Caco-2 (cell line): Measurements from ENCODE around the gene MMP3. TPM values are rescaled to one million over a fixed set of nuclear protein-coding genes. Genes with fewer than 3 reads are reported as not detected.

ENCODE experiments used
- Bru-seq: library from RNA; stranded (reverse); fragments of 400-500 nt; gene quantifications from one replicate; lab custom pipeline; 2021; lab: Mats Ljungman, UMichigan
- BruChase-seq, 2 experiments: library from RNA; stranded (reverse); fragments of 400-500 nt; gene quantifications; one replicate each; lab custom pipeline; 2021; lab: Mats Ljungman, UMichigan
- BruUV-seq: library from RNA; stranded (reverse); fragments of 400-500 nt; replicated peaks from 2 replicates; lab custom pipeline; 2021; lab: Mats Ljungman, UMichigan
- CTCF ChIA-PET: fragments of 300-600 bp; sonication (Branson Sonifier 250); formaldehyde crosslinking; loops from one replicate; lab custom pipeline; 2022; ENCODE audit warnings: antibody characterized with exemption; lab: Charles Lee
- POLR2A ChIA-PET: fragments of 300-600 bp; sonication (Branson Sonifier 250); formaldehyde crosslinking; loops from one replicate; lab custom pipeline; 2022; ENCODE audit warnings: antibody characterized with exemption; lab: Charles Lee
- DNase-seq, 2 experiments: peaks; one replicate each; pipeline versions ENCODE4 v3.0.0 to v3.0.0-alpha.2; 2020 to 2022
- H3K27me3 ChIP-seq: replicated peaks from 2 replicates; pipeline ENCODE4 v1.6.0; 2011; ENCODE audit warnings: low read length; ENCODE audit not compliant: control insufficient read depth, insufficient read depth
- H3K36me3 ChIP-seq: 2 replicates; pipeline ENCODE4 v1.5.1; 2011; ENCODE audit warnings: low read length; ENCODE audit not compliant: control insufficient read depth, insufficient read depth
- H3K4me1 ChIP-seq: fragments of 250-450 bp; sonication (Bioruptor Pico); 2 replicates; pipeline ENCODE4 v1.5.1; 2020; ENCODE audit warnings: mild to moderate bottlenecking
- H3K4me3 ChIP-seq: 2 replicates; pipeline ENCODE4 v1.5.1; 2011; ENCODE audit warnings: low read depth, mild to moderate bottlenecking, control low read depth, low read length
- H3K9me3 ChIP-seq: fragments of 250-450 bp; sonication (Bioruptor Pico); 2 replicates; pipeline ENCODE4 v1.5.1; 2020; ENCODE audit warnings: mild to moderate bottlenecking, moderate library complexity
- H3K27ac Mint-ChIP-seq: one replicate; pipeline ENCODE4 v1.8.0; 2022; ENCODE audit warnings: mixed read lengths; ENCODE audit not compliant: unreplicated experiment
- H3K27me3 Mint-ChIP-seq: one replicate; pipeline ENCODE4 v1.8.0; 2022; ENCODE audit warnings: mixed read lengths; ENCODE audit not compliant: insufficient read depth, unreplicated experiment
- H3K36me3 Mint-ChIP-seq: one replicate; pipeline ENCODE4 v1.8.0; 2022; ENCODE audit warnings: mild to moderate bottlenecking, mixed read lengths; ENCODE audit not compliant: insufficient read depth, unreplicated experiment
- H3K4me1 Mint-ChIP-seq: one replicate; pipeline ENCODE4 v1.8.0; 2022; ENCODE audit warnings: low read depth, mixed read lengths; ENCODE audit not compliant: unreplicated experiment
- H3K4me3 Mint-ChIP-seq: one replicate; pipeline ENCODE4 v1.8.0; 2022; ENCODE audit warnings: mild to moderate bottlenecking, moderate library complexity, mixed read lengths; ENCODE audit not compliant: unreplicated experiment
- H3K9me3 Mint-ChIP-seq: one replicate; pipeline ENCODE4 v1.8.0; 2022; ENCODE audit warnings: mixed read lengths; ENCODE audit not compliant: unreplicated experiment
- intact Hi-C: fragments of 100-400 bp; cut with micrococcal nuclease; formaldehyde crosslinking; loops from one replicate; pipeline ENCODE4 v1.10.0; 2022; ENCODE audit not compliant: unreplicated experiment
- long read RNA-seq: library from polyadenylated mRNA; stranded (forward); transcript quantifications from one replicate; pipeline ENCODE4 v2.0.0, GENCODE V29; 2022
- total RNA-seq: library from RNA; stranded (reverse); gene quantifications from 2 replicates; pipeline ENCODE4 v1.2.3, GENCODE V29; 2022
- TF ChIP-seq, protein P1 (sequence below), 2 experiments: fragments of 200-600 bp in 1 of 2; IDR thresholded peaks; 1 replicate in 1 of 2; 2 replicates in 1 of 2; pipeline versions ENCODE4 v1.5.1 to v1.8.0; 2011 to 2022; ENCODE audit warnings: antibody characterized with exemption in 1 of 2, control low read depth in 1 of 2, inconsistent platforms in 1 of 2, low read depth in 1 of 2, low read length in 1 of 2, mild to moderate bottlenecking in 1 of 2, moderate library complexity in 1 of 2; ENCODE audit not compliant: insufficient read depth in 1 of 2, severe bottlenecking in 1 of 2, unreplicated experiment in 1 of 2

The MMP3 gene
- total RNA-seq (0.42 TPM in 1 of 2 replicates, not detected in the other), Bru-seq, nascent RNA (not detected), BruChase-seq, experiment 1, labeled RNA remaining after a 2-hour chase (percentile 9 among the genes with signal in this experiment), BruChase-seq, experiment 2, labeled RNA remaining after a 6-hour chase (percentile 9 among the genes with signal in this experiment)
- long read RNA-seq, result 0 reads

DNA sequence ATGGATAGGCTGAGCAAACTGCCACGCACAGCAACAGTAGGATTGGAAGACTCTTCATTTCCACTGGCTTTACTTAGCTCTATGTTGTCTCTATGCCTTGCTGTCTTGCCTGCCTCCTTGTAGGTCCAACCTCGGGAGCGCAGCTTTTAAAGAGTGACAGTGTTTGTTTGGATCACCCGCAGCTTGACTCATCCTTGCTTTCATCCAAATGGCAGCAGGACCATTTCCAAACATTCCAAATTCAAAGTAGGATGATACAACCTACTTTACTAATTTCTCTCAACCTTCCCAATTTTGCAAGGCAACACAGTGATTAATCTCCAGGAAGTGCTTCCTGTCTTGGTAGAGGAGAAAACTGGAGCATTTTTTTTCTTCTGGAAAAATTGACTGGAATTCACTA is at the start of gene MMP3:
Gene MMP3 (minus strand): TSS at position 121 of the 400 bp plus-strand sequence. CDS start 63 bp downstream, at position 58.
- intact Hi-C loops, result no loop called here
- H3K9me3 Mint-ChIP-seq, result no peaks in the 10 kb centered on the region
- no peak for DNase-seq
- H3K36me3 Mint-ChIP-seq, result no peaks in the 10 kb centered on the region
- no peaks in the 10 kb centered on the region for H3K36me3 ChIP-seq
- H3K4me1 Mint-ChIP-seq, result no peaks in the 10 kb centered on the region
- no peaks in the 10 kb centered on the region for H3K4me1 ChIP-seq
- H3K4me3 ChIP-seq, result no peak within 1 kb of the TSS
- H3K27ac Mint-ChIP-seq, result no peak within 1 kb of the TSS
- POLR2A ChIA-PET, result no interaction called here
- TF ChIP-seq, protein P1, sequence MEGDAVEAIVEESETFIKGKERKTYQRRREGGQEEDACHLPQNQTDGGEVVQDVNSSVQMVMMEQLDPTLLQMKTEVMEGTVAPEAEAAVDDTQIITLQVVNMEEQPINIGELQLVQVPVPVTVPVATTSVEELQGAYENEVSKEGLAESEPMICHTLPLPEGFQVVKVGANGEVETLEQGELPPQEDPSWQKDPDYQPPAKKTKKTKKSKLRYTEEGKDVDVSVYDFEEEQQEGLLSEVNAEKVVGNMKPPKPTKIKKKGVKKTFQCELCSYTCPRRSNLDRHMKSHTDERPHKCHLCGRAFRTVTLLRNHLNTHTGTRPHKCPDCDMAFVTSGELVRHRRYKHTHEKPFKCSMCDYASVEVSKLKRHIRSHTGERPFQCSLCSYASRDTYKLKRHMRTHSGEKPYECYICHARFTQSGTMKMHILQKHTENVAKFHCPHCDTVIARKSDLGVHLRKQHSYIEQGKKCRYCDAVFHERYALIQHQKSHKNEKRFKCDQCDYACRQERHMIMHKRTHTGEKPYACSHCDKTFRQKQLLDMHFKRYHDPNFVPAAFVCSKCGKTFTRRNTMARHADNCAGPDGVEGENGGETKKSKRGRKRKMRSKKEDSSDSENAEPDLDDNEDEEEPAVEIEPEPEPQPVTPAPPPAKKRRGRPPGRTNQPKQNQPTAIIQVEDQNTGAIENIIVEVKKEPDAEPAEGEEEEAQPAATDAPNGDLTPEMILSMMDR (IDR thresholded peaks at IDR 0.05; ENCODE audit: insufficient read depth in 1 of 2, low read depth in 1 of 2, low read length in 1 of 2, severe bottlenecking in 1 of 2, unreplicated experiment in 1 of 2), result no peak
- H3K4me3 Mint-ChIP-seq, result no peak within 1 kb of the TSS
- no TSS peak for BruUV-seq
- no peaks in the 10 kb centered on the region for H3K27me3 ChIP-seq
- peaks cover 16% of the 10 kb centered on the region for H3K27me3 Mint-ChIP-seq
- H3K9me3 ChIP-seq, result no peaks in the 10 kb centered on the region
- CTCF ChIA-PET, result interaction anchor here (0.7 kb wide), 1 partner anchor 33 kb away, joined by 3 read pairs; no protein-coding TSS in a partner anchor

GRCh38 chr11:102891736-102892135 is 48.3 kb upstream of the MMP3 start:
- Histone ChIP-seq H3K4me3 (no peak overlapping the region), H3K4me1 (no peaks in the 10 kb centered on the region), H3K27me3 (no peaks in the 10 kb centered on the region), H3K36me3 (no peaks in the 10 kb centered on the region), H3K9me3 (no peaks in the 10 kb centered on the region; the same call in 1 of the 2 replicates)
- peaks cover 5% of the 10 kb centered on the region for H3K27me3 Mint-ChIP-seq
- TF ChIP-seq, protein P1 (IDR thresholded peaks at IDR 0.05; ENCODE audit: insufficient read depth in 1 of 2, low read depth in 1 of 2, low read length in 1 of 2, severe bottlenecking in 1 of 2, unreplicated experiment in 1 of 2), result no peak
- no peaks in the 10 kb centered on the region for H3K4me1 Mint-ChIP-seq
- no peak overlapping the region for H3K27ac Mint-ChIP-seq
- H3K36me3 Mint-ChIP-seq, result no peaks in the 10 kb centered on the region
- BruUV-seq, result no TSS peak
- intact Hi-C loops, result loop anchor here (5.0 kb wide), 2 partner anchors 79 to 159 kb away; no protein-coding TSS in a partner anchor
- no peaks in the 10 kb centered on the region for H3K9me3 Mint-ChIP-seq
- CTCF ChIA-PET, result no interaction called here
- H3K4me3 Mint-ChIP-seq, result no peak overlapping the region
- POLR2A ChIA-PET, result no interaction called here
- no peak for DNase-seq

GRCh38 chr11:102886999-102887398 is 43.6 kb upstream of the MMP3 start:
- BruUV-seq, result no TSS peak
- no peak overlapping the region for H3K27ac Mint-ChIP-seq
- TF ChIP-seq, protein P1 (IDR thresholded peaks at IDR 0.05; ENCODE audit: insufficient read depth in 1 of 2, low read depth in 1 of 2, low read length in 1 of 2, severe bottlenecking in 1 of 2, unreplicated experiment in 1 of 2), result no peak
- Histone ChIP-seq H3K36me3 (no peaks in the 10 kb centered on the region), H3K9me3 (no peaks in the 10 kb centered on the region), H3K27me3 (no peaks in the 10 kb centered on the region), H3K4me1 (no peaks in the 10 kb centered on the region), H3K4me3 (no peak overlapping the region)
- intact Hi-C loops, result no loop called here
- no peak overlapping the region for H3K4me3 Mint-ChIP-seq
- DNase-seq, result no peak
- POLR2A ChIA-PET, result no interaction called here
- H3K27me3 Mint-ChIP-seq, result peaks cover 5% of the 10 kb centered on the region
- no peaks in the 10 kb centered on the region for H3K4me1 Mint-ChIP-seq
- H3K9me3 Mint-ChIP-seq, result no peaks in the 10 kb centered on the region
- no peaks in the 10 kb centered on the region for H3K36me3 Mint-ChIP-seq
- CTCF ChIA-PET, result no interaction called here
